CD14-positive monocyte (primary cell): ENCODE results near the gene DNAJC1. TPM values are rescaled to one million over a fixed set of nuclear protein-coding genes. Genes with fewer than 3 reads are reported as not detected.

Experiments used
- DNase-seq, 3 donors: peaks; one replicate each; pipeline ENCODE4 v3.0.0-alpha.2; 2011 to 2022
- H2AFZ ChIP-seq: 2 replicates; pipeline ENCODE4 v1.6.0; 2012; ENCODE audit warnings: mild to moderate bottlenecking, low read depth, low read length, inconsistent platforms; ENCODE audit not compliant: insufficient read depth, poor library complexity, severe bottlenecking
- H3K27ac ChIP-seq, 2 donors: 1 replicate in 1 of 2; 2 replicates in 1 of 2; pipeline ENCODE4 v1.5.1; 2012 to 2013; ENCODE audit warnings: low read length in 2 of 2, control low read depth in 1 of 2, inconsistent platforms in 1 of 2, low read depth in 1 of 2, mild to moderate bottlenecking in 1 of 2
- H3K27me3 ChIP-seq, 2 donors: one replicate each; pipeline versions ENCODE4 v1.6.0 to v1.6.1; 2011 to 2013; ENCODE audit warnings: low read length in 2 of 2; ENCODE audit not compliant: control insufficient read depth in 2 of 2, insufficient read depth in 2 of 2
- H3K36me3 ChIP-seq, 2 donors: replicated peaks in 1 of 2; 1 replicate in 1 of 2; 2 replicates in 1 of 2; pipeline versions ENCODE4 v1.5.1 to v1.6.1; 2012 to 2013; ENCODE audit warnings: low read length in 2 of 2, control low read depth in 1 of 2, inconsistent platforms in 1 of 2, mild to moderate bottlenecking in 1 of 2; ENCODE audit not compliant: insufficient read depth in 2 of 2, control insufficient read depth in 1 of 2
- H3K4me1 ChIP-seq, 2 donors: 1 replicate in 1 of 2; 2 replicates in 1 of 2; pipeline versions ENCODE4 v1.5.1 to v1.6.1; 2012 to 2013; ENCODE audit warnings: low read length in 2 of 2, control low read depth in 1 of 2, inconsistent platforms in 1 of 2, mild to moderate bottlenecking in 1 of 2, moderate library complexity in 1 of 2; ENCODE audit not compliant: insufficient read depth in 2 of 2, control insufficient read depth in 1 of 2
- H3K4me2 ChIP-seq: replicated peaks from 2 replicates; pipeline ENCODE3; 2012; ENCODE audit warnings: low read length, moderate library complexity, mild to moderate bottlenecking; ENCODE audit not compliant: poor library complexity, severe bottlenecking; ENCODE audit errors: extremely low read depth
- H3K4me3 ChIP-seq, 3 experiments: fragments of 200-600 bp in 1 of 3; sonication (generic) in 1 of 3; replicated peaks in 1 of 3; 1 replicate in 2 of 3; 2 replicates in 1 of 3; pipeline ENCODE4 v1.5.1; 2011 to 2013; ENCODE audit warnings: low read length in 3 of 3, mild to moderate bottlenecking in 3 of 3, control low read depth in 2 of 3, low read depth in 2 of 3, inconsistent platforms in 1 of 3, moderate library complexity in 1 of 3
- H3K79me2 ChIP-seq: 2 replicates; pipeline ENCODE4 v1.6.0; 2012; ENCODE audit warnings: mild to moderate bottlenecking, control low read depth, inconsistent platforms, low read length, moderate library complexity; ENCODE audit not compliant: insufficient read depth
- H3K9ac ChIP-seq: 2 replicates; pipeline ENCODE4 v1.6.0; 2017; ENCODE audit warnings: low read length, mild to moderate bottlenecking; ENCODE audit not compliant: insufficient read depth, poor library complexity, severe bottlenecking
- H3K9me3 ChIP-seq, 2 donors: replicated peaks in 1 of 2; 1 replicate in 1 of 2; 2 replicates in 1 of 2; pipeline versions ENCODE4 v1.5.1 to v1.6.1; 2012 to 2013; ENCODE audit warnings: low read length in 2 of 2, control low read depth in 1 of 2; ENCODE audit not compliant: control insufficient read depth in 1 of 2, insufficient read depth in 1 of 2
- H4K20me1 ChIP-seq: 2 replicates; pipeline ENCODE4 v1.6.0; 2012; ENCODE audit warnings: mild to moderate bottlenecking, low read length, control low read depth, moderate library complexity; ENCODE audit not compliant: insufficient read depth
- H3K27ac Mint-ChIP-seq, 7 donors: one replicate each; pipeline ENCODE4 v1.8.0; 2020; ENCODE audit warnings: mild to moderate bottlenecking in 7 of 7, mixed read lengths in 7 of 7, moderate library complexity in 6 of 7, inconsistent platforms in 2 of 7
- H3K27me3 Mint-ChIP-seq, 3 donors: one replicate each; pipeline ENCODE4 v1.8.0; 2021 to 2022; ENCODE audit warnings: low read depth in 3 of 3, mild to moderate bottlenecking in 3 of 3, mixed read lengths in 3 of 3, moderate library complexity in 3 of 3, inconsistent platforms in 1 of 3
- H3K36me3 Mint-ChIP-seq, 2 donors: one replicate each; pipeline ENCODE4 v1.8.0; 2020; ENCODE audit warnings: mixed read lengths in 2 of 2, inconsistent platforms in 1 of 2, mild to moderate bottlenecking in 1 of 2
- H3K4me1 Mint-ChIP-seq: one replicate; pipeline ENCODE4 v1.8.0; 2020; ENCODE audit warnings: mild to moderate bottlenecking, mixed read lengths
- H3K4me3 Mint-ChIP-seq, 2 donors: one replicate each; pipeline ENCODE4 v1.8.0; 2020; ENCODE audit warnings: mild to moderate bottlenecking in 2 of 2, mixed read lengths in 2 of 2, moderate library complexity in 1 of 2
- H3K9me3 Mint-ChIP-seq, 7 donors: one replicate each; pipeline ENCODE4 v1.8.0; 2020 to 2022; ENCODE audit warnings: mixed read lengths in 7 of 7, mild to moderate bottlenecking in 6 of 7, moderate library complexity in 6 of 7, inconsistent platforms in 2 of 7
- WGBS: methylation state at CpG from one replicate; pipeline ENCODE4 v1.1.5; 2013; ENCODE audit warnings: missing lambda C conversion rate; ENCODE audit not compliant: insufficient coverage; 5-methylcytosine and 5-hydroxymethylcytosine counted together
- intact Hi-C, 2 donors: fragments of 100-400 bp; cut with micrococcal nuclease; formaldehyde crosslinking; loops; one replicate each; pipeline versions ENCODE4 v1.15.0 to v1.15.1; 2023
- polyA plus RNA-seq, 3 donors: library from polyadenylated mRNA; depleted of rRNA in 1 of 3; unstranded in 2 of 3; stranded (reverse) in 1 of 3; fragments of 300-500 nt in 2 of 3; fragments of >200 nt in 1 of 3; fragmentation: Illumina TruSeq in 2 of 3; gene quantifications; 1 replicate in 2 of 3; 2 replicates in 1 of 3; pipeline ENCODE4 v1.2.3, GENCODE V29; 2012 to 2021
- TF ChIP-seq, protein P1 (sequence below): fragments of 200-600 bp; IDR thresholded peaks from one replicate; pipeline ENCODE4 v1.8.0; 2022; ENCODE audit warnings: antibody characterized with exemption, mild to moderate bottlenecking

Gene DNAJC1
- polyA plus RNA-seq, 3 donors, result 11.4 to 12.9 (median 12.5) TPM

DNA sequence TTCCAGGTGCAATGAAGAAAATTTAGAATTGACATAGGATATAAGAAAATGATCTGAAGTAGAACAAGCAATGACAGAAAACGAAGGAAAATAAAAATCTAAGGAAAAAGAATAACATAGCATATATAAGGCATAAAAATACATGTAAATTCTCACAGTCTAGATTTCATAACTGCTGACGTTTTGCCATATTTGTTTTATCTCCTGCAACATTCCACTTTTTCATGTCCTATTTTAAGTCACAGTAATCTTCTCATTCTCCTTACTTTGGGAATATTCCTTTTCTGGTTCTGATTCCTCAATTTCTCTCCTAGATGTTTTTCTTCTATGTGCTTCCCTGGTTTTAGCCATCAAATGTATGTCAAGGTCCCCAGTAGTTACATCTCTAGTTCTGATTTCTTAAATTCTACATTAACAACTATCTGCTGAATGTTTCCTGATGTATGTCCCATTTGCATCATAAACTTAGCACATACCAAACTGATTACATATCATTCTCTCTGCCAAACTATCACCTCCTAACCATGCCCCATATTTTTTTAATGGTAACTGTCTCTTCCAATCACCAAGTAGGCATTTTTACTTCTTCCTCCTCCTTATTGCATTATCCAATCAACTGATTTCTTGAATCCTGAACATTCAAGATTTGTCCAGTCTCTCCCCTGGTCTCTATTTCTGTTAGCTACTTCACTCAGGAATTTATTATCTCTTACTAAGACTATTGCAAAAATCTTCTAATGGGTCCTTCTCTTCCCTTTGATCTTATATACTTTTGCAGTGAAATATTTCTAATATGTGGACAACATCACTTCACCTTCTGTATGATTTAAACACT is 171.3 kb downstream of the DNAJC1 start:
- H4K20me1 ChIP-seq, result no peaks in the 10 kb centered on the region
- intact Hi-C loops, result no loop called here
- Mint-ChIP-seq H3K9me3 (peaks cover 52 to 82% (median 72%) of the 10 kb centered on the region in 7 donors), H3K4me3 (no peak overlapping the region), H3K27me3 (no peaks in the 10 kb centered on the region), H3K36me3 (peaks cover 7 to 30% of the 10 kb centered on the region in 2 donors), H3K4me1 (no peaks in the 10 kb centered on the region), H3K27ac (no peak overlapping the region)
- peaks cover 52 to 56% of the 10 kb centered on the region in 2 donors for H3K9me3 ChIP-seq
- TF ChIP-seq, protein P1, sequence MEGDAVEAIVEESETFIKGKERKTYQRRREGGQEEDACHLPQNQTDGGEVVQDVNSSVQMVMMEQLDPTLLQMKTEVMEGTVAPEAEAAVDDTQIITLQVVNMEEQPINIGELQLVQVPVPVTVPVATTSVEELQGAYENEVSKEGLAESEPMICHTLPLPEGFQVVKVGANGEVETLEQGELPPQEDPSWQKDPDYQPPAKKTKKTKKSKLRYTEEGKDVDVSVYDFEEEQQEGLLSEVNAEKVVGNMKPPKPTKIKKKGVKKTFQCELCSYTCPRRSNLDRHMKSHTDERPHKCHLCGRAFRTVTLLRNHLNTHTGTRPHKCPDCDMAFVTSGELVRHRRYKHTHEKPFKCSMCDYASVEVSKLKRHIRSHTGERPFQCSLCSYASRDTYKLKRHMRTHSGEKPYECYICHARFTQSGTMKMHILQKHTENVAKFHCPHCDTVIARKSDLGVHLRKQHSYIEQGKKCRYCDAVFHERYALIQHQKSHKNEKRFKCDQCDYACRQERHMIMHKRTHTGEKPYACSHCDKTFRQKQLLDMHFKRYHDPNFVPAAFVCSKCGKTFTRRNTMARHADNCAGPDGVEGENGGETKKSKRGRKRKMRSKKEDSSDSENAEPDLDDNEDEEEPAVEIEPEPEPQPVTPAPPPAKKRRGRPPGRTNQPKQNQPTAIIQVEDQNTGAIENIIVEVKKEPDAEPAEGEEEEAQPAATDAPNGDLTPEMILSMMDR, result no peak
- no peaks in the 10 kb centered on the region for H3K27me3 ChIP-seq
- no peak overlapping the region for H3K4me2 ChIP-seq
- WGBS, result 100% methylated on average over 1 of the region's 2 CpGs
- no peaks in the 10 kb centered on the region for H3K4me1 ChIP-seq
- no peaks in the 10 kb centered on the region for H3K79me2 ChIP-seq
- DNase-seq, result no peak
- no peak overlapping the region for H3K27ac ChIP-seq
- no peak overlapping the region for H3K9ac ChIP-seq
- H3K36me3 ChIP-seq, result no peaks in the 10 kb centered on the region
- H2AFZ ChIP-seq, result no peak overlapping the region
- H3K4me3 ChIP-seq, result no peak overlapping the region

DNA sequence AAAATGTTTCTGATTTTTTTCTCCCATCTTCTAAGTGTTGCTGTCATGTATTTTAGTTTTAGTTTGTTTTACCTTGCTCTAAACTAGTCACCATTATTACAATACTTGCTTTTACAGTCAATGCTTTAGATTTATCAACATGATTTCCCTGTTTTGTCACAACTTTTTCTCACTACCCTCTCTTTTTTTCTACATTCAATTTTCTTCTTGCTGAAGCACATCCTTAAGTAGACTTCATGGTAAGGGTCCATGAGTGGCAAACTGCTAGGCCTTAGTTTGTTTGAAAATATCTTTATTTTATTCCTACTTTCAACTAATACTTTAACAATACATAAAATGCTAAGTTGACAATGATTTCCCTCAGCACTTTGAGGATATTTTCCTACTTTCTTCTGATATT is 173.5 kb downstream of the DNAJC1 start:
- H3K79me2 ChIP-seq, result no peaks in the 10 kb centered on the region
- intact Hi-C loops, result no loop called here
- no peaks in the 10 kb centered on the region for H3K27me3 Mint-ChIP-seq
- H3K27ac ChIP-seq, result no peak overlapping the region
- H3K4me2 ChIP-seq, result no peak overlapping the region
- H3K9ac ChIP-seq, result no peak overlapping the region
- TF ChIP-seq, protein P1, result no peak
- no peak overlapping the region for H3K4me3 Mint-ChIP-seq
- H3K27me3 ChIP-seq, result no peaks in the 10 kb centered on the region
- peaks cover 45 to 77% (median 70%) of the 10 kb centered on the region in 7 donors for H3K9me3 Mint-ChIP-seq
- no peaks in the 10 kb centered on the region for H3K36me3 ChIP-seq
- DNase-seq, result no peak
- no peak overlapping the region for H3K27ac Mint-ChIP-seq
- H3K4me1 Mint-ChIP-seq, result no peaks in the 10 kb centered on the region
- peaks cover 46 to 77% of the 10 kb centered on the region in 2 donors for H3K9me3 ChIP-seq
- peaks cover 0 to 22% of the 10 kb centered on the region in 2 donors for H3K36me3 Mint-ChIP-seq
- H3K4me3 ChIP-seq, result no peak overlapping the region
- no peaks in the 10 kb centered on the region for H3K4me1 ChIP-seq
- no peaks in the 10 kb centered on the region for H4K20me1 ChIP-seq
- no peak overlapping the region for H2AFZ ChIP-seq
